Uterus (tissue), 4 donors: Measurements from ENCODE around the gene ZFPM1. TPM values are rescaled to one million over a fixed set of nuclear protein-coding genes. Genes with fewer than 3 reads are reported as not detected.

Source experiments
- DNase-seq, 2 donors: peaks; one replicate each; pipeline ENCODE4 v3.0.0-alpha.2; 2019 to 2020
- H3K27ac ChIP-seq, 2 donors: fragments of 200-600 bp; sonication (generic); 1 replicate in 1 of 2; 2 replicates in 1 of 2; pipeline ENCODE4 v1.5.1; 2016 to 2018
- H3K27me3 ChIP-seq, 2 donors: fragments of 200-600 bp; sonication (generic); one replicate each; pipeline ENCODE4 v1.5.1; 2018 to 2019; ENCODE audit warnings: control low read depth in 1 of 2
- H3K36me3 ChIP-seq, 2 donors: fragments of 200-600 bp; sonication (generic); one replicate each; pipeline ENCODE4 v1.5.1; 2019; ENCODE audit warnings: control low read depth in 1 of 2
- H3K4me1 ChIP-seq, 2 donors: fragments of 200-600 bp; sonication (generic); one replicate each; pipeline ENCODE4 v1.5.1; 2018 to 2019; ENCODE audit warnings: control low read depth in 1 of 2
- H3K4me3 ChIP-seq, 2 donors: fragments of 200-600 bp; sonication (generic); 1 replicate in 1 of 2; 2 replicates in 1 of 2; pipeline ENCODE4 v1.5.1; 2018 to 2019; ENCODE audit warnings: mild to moderate bottlenecking in 1 of 2
- H3K9me3 ChIP-seq, 2 donors: fragments of 200-600 bp; sonication (generic); one replicate each; pipeline ENCODE4 v1.5.1; 2019; ENCODE audit warnings: control low read depth in 1 of 2
- POLR2A ChIP-seq, 2 donors: fragments of 450-650 bp; IDR thresholded peaks; one replicate each; pipeline ENCODE4 v1.6.1; 2016; ENCODE audit warnings: antibody characterized with exemption in 2 of 2, mild to moderate bottlenecking in 1 of 2, moderate library complexity in 1 of 2
- intact Hi-C: fragments of 100-400 bp; cut with DNase I; formaldehyde crosslinking; loops from one replicate; pipeline ENCODE4 v1.15.1; 2023; ENCODE audit warnings: low total_unique reads
- total RNA-seq, 4 donors: library from RNA; depleted of rRNA in 3 of 4; stranded (reverse); fragments of >200 nt in 3 of 4; gene quantifications; one replicate each; pipeline versions ENCODE4 v1.1.0 to v1.2.4, GENCODE V29; 2014 to 2023
- TF ChIP-seq, protein P1 (sequence below), 4 experiments: fragments of 200-600 bp in 2 of 4; fragments of 450-650 bp in 2 of 4; sonication (generic) in 2 of 4; IDR thresholded peaks; one replicate each; pipeline ENCODE4 v1.5.1; 2016 to 2019; ENCODE audit warnings: antibody characterized with exemption in 4 of 4, mild to moderate bottlenecking in 2 of 4, moderate library complexity in 1 of 4
- donor health status: DM: yes; HTN: yes; CAD: no.

Gene ZFPM1
- total RNA-seq, 4 donors from 2014 or later, result under 0.01 to 6.9 (median 0.77) TPM

DNA sequence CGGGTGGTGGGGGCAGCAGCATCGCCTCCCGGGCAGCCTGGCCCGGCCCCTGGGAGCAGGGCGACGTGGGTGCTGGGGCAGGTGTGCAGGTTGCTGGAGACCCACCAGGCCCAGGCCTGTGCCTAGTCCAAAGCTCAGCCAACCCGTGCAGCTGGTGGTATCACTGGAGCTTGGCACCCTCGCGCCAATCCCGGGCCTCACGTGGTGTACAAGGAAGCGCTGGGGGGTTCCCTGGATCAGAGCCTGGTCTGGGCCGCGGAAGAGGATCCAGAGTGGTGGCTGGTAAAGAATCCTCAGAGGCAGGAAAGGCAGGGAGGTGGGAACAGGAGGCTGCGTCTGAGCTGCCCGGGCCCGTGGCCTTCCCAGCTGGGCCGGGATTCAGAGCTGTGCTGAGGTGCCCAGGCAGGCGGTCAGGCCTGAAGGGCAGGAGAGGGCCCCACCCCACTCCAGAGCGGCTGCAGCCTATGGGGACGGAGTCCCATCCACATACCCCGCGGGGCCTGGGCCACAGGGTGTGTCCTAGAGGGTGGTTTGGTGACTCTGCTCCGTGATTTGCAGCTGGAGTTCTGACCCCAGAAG is 36.2 kb downstream of the ZFPM1 start:
- TF ChIP-seq POLR2A (IDR thresholded peaks at IDR 0.05), result no peak
- TF ChIP-seq, protein P1, sequence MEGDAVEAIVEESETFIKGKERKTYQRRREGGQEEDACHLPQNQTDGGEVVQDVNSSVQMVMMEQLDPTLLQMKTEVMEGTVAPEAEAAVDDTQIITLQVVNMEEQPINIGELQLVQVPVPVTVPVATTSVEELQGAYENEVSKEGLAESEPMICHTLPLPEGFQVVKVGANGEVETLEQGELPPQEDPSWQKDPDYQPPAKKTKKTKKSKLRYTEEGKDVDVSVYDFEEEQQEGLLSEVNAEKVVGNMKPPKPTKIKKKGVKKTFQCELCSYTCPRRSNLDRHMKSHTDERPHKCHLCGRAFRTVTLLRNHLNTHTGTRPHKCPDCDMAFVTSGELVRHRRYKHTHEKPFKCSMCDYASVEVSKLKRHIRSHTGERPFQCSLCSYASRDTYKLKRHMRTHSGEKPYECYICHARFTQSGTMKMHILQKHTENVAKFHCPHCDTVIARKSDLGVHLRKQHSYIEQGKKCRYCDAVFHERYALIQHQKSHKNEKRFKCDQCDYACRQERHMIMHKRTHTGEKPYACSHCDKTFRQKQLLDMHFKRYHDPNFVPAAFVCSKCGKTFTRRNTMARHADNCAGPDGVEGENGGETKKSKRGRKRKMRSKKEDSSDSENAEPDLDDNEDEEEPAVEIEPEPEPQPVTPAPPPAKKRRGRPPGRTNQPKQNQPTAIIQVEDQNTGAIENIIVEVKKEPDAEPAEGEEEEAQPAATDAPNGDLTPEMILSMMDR (IDR thresholded peaks at IDR 0.05), result no peak
- no peak for DNase-seq
- Histone ChIP-seq H3K27me3 (no peaks in the 10 kb centered on the region), H3K36me3 (no peaks in the 10 kb centered on the region), H3K9me3 (no peaks in the 10 kb centered on the region), H3K4me3 (no peak overlapping the region), H3K27ac (no peak overlapping the region), H3K4me1 (no peaks in the 10 kb centered on the region)
- intact Hi-C loops, result no loop called here

DNA sequence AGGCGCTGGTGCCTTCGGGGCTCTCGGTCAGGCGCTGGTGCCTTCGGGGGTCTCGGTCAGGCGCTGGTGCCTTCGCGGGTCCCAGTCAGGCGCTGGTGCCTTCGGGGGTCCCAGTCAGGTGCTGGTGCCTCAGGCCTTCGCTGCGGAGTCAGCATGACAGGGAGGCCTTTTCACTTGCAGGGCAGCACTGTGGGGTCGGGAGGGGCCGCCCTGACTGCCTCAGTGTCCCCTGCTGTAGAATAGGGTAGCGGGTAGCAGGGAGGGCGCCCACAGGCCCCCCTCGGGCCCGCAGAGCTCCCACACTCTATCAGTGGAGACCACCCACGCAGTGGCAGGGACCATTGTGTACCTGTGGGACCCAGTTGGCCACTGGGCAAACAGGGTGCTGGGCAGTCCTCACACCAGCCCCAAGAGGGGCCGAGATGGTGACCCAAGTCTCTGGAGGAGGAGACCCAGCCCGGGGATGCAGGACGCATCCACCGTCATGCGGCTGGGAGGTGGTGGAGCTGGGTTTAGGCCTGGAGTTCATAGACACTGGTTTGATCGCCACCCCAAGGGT is 38.0 kb downstream of the ZFPM1 start:
- H3K9me3 ChIP-seq, result no peaks in the 10 kb centered on the region
- H3K27me3 ChIP-seq, result no peaks in the 10 kb centered on the region
- intact Hi-C loops, result no loop called here
- H3K36me3 ChIP-seq, result no peaks in the 10 kb centered on the region
- H3K4me1 ChIP-seq, result no peaks in the 10 kb centered on the region
- DNase-seq, result no peak
- no peak overlapping the region for H3K27ac ChIP-seq
- no peak overlapping the region for H3K4me3 ChIP-seq
- TF ChIP-seq, protein P1 (IDR thresholded peaks at IDR 0.05), result no peak
- TF ChIP-seq POLR2A (IDR thresholded peaks at IDR 0.05), result no peak

DNA sequence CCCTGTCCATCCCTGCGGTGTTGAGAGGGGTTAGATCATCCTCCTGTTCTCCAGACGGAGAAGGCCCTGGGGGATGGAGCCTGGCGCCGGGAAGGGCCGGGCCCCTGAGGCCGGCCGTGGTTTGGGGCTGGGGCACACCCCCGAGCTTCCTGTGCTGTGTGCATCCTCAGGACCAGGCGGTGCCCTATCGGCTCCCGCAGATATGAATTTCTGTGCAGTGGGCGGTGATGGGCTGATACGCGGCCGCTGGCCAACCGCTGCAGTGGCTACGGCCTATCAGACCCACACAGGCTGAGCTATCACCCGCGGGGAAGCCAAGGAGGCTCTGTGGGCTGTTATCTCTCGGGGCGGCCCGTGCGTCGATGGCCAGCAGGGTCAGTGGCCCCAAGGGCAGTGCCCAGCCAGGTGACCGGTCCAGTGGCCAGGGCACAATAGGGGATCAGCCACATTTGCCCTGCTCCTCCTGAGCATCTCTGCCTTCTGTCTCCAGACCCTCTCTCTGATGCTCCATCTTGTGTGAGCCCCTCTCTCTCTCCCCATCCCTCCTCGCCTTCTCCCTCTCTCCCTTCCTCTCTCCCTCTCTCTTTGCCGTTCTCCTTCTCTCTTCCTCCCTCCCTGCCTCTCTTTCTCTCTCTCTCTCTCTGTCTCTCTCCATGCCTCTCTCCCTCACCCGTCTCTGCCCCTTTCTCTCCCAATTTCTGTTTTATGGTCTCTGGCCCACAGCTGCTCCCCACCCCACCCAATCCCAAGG is 38.7 kb downstream of the ZFPM1 start:
- TF ChIP-seq POLR2A (IDR thresholded peaks at IDR 0.05), result no peak
- TF ChIP-seq, protein P1 (IDR thresholded peaks at IDR 0.05), result no peak
- no peaks in the 10 kb centered on the region for H3K36me3 ChIP-seq
- H3K4me1 ChIP-seq, result no peaks in the 10 kb centered on the region
- H3K27me3 ChIP-seq, result no peaks in the 10 kb centered on the region
- no peaks in the 10 kb centered on the region for H3K9me3 ChIP-seq
- H3K27ac ChIP-seq, result no peak overlapping the region
- intact Hi-C loops, result no loop called here
- H3K4me3 ChIP-seq, result no peak overlapping the region
- DNase-seq, result no peak

DNA sequence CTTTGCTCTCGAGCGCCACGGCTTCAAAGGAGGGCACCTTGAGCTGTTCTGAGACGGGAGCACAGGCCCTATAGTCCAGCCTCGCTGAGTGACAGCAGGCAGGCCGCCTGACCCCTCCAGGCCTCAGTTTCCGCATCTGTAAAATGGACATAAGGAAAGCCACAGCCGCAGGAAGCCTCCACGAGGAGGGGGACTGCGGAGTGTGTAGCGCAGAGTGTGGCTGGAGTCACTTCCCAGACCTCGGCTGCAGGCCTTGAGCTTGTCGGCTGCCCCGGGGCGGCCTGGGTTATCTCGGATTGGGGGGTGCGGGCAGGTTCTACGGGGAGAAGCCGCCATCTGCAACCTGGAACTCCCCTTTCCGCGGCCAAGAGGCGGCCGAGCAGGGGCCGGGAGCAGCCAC is 40.8 kb downstream of the ZFPM1 start:
- TF ChIP-seq, protein P1 (IDR thresholded peaks at IDR 0.05), result no peak
- TF ChIP-seq POLR2A (IDR thresholded peaks at IDR 0.05), result no peak
- Histone ChIP-seq H3K4me1 (no peaks in the 10 kb centered on the region), H3K36me3 (no peaks in the 10 kb centered on the region), H3K4me3 (no peak overlapping the region), H3K27me3 (no peaks in the 10 kb centered on the region), H3K27ac (no peak overlapping the region), H3K9me3 (no peaks in the 10 kb centered on the region)
- no peak for DNase-seq
- intact Hi-C loops, result no loop called here
